Heart left ventricle (tissue), 16 donors: ENCODE results near the gene SLC25A10. TPM values are rescaled to one million over a fixed set of nuclear protein-coding genes. Genes with fewer than 3 reads are reported as not detected.
A peak's percentile ranks its signal among the peaks of the same experiment; 100 is the strongest.

Source experiments
- ATAC-seq, 4 donors: fragments of 200-7000 bp; cut with Tn5 transposase; one replicate each; pipeline ENCODE4 v1.9.1; 2020 to 2022; ENCODE audit warnings: moderate library complexity in 4 of 4, mild to moderate bottlenecking in 3 of 4, moderate number of reproducible peaks in 1 of 4
- DNase-seq, 5 donors: peaks; one replicate each; pipeline ENCODE4 v3.0.0-alpha.2; 2020
- H3K27ac ChIP-seq, 12 donors: fragments of 200-600 bp; sonication (generic) in 4 of 12; one replicate each; pipeline versions ENCODE4 v1.5.0 to v1.8.0; 2016 to 2022; ENCODE audit warnings: mild to moderate bottlenecking in 2 of 12
- H3K27me3 ChIP-seq, 9 donors: fragments of 200-600 bp; sonication (generic) in 2 of 9; one replicate each; pipeline versions ENCODE4 v1.5.1 to v1.8.0; 2016 to 2022; ENCODE audit warnings: mild to moderate bottlenecking in 3 of 9
- H3K36me3 ChIP-seq, 9 donors: fragments of 200-600 bp; sonication (generic) in 2 of 9; one replicate each; pipeline versions ENCODE4 v1.5.0 to v1.8.0; 2018 to 2022; ENCODE audit warnings: mild to moderate bottlenecking in 2 of 9
- H3K4me1 ChIP-seq, 12 donors: fragments of 200-600 bp; sonication (generic) in 4 of 12; one replicate each; pipeline versions ENCODE4 v1.5.0 to v1.8.0; 2016 to 2022; ENCODE audit warnings: mild to moderate bottlenecking in 3 of 12
- H3K4me3 ChIP-seq, 12 donors: fragments of 200-600 bp; sonication (generic) in 4 of 12; one replicate each; pipeline versions ENCODE4 v1.5.0 to v1.8.0; 2017 to 2022; ENCODE audit warnings: mild to moderate bottlenecking in 9 of 12, moderate library complexity in 4 of 12
- H3K9me3 ChIP-seq, 12 donors: fragments of 200-600 bp; sonication (generic) in 4 of 12; one replicate each; pipeline versions ENCODE4 v1.5.0 to v1.8.0; 2016 to 2022; ENCODE audit warnings: mild to moderate bottlenecking in 1 of 12
- POLR2A ChIP-seq, 2 donors: fragments of 450-650 bp; IDR thresholded peaks; one replicate each; pipeline ENCODE4 v1.6.1; 2017; ENCODE audit warnings: antibody characterized with exemption in 2 of 2, mild to moderate bottlenecking in 2 of 2, moderate library complexity in 2 of 2
- WGBS, 4 donors: extraction: QIAGEN DNeasy Blood & Tissue Kit in 2 of 4; methylation state at CpG; one replicate each; pipeline versions ENCODE4 v1.1.5 to v1.1.7; 2013 to 2018; 5-methylcytosine and 5-hydroxymethylcytosine counted together
- intact Hi-C, 10 donors: fragments of 100-400 bp; cut with DNase I; formaldehyde crosslinking; loops; one replicate each; pipeline versions ENCODE4 v1.11.1 to v1.14.2; 2022
- polyA plus RNA-seq, 2 donors: library from polyadenylated mRNA; stranded (reverse); fragments of 200-250 nt; gene quantifications; one replicate each; pipeline ENCODE4 v1.2.3, GENCODE V29; 2013
- total RNA-seq, 9 donors: library from RNA; depleted of rRNA in 2 of 9; stranded (reverse); fragments of >200 nt in 2 of 9; fragmentation: NEBNext Ultra II Directional in 3 of 9; extraction: Animal tissue kit (Norgen Biotek cat#: 25700) in 3 of 9; gene quantifications; one replicate each; pipeline versions ENCODE4 v1.1.0 to v1.2.4, GENCODE V29; 2016 to 2023
- TF ChIP-seq, protein P1 (sequence below), 12 donors: fragments of 200-600 bp; sonication (generic) in 4 of 12; IDR thresholded peaks; one replicate each; pipeline versions ENCODE4 v1.5.0 to v1.8.0; 2018 to 2022; ENCODE audit warnings: antibody characterized with exemption in 12 of 12, mild to moderate bottlenecking in 5 of 12
- donor health status: ischemic (EF 13 %, LVEDD 7.1; RV severe dilation, severe dysfunction).
- donor health status: healthy with polysubstance abuse.
- donor health status: DM: no; HTN: yes; CAD: no.
- donor health status: DM: no; HTN: no; CAD: no.
- donor health status: ischemic (EF 25% LVEDD 6.9; RV normal size, moderate dysfunction).
- donor health status: ischemic (EF 25% LVEDD 5.7; RV mildly dilated, moderate dysfunction).
- donor health status: healthy.
- donor health status: DM: yes; HTN: yes; CAD: no.
- donor health status: ischemic (EF 35%, LVEDD 5.7; RV mildly dilated, moderate dysfunction).
- donor health status: nonischemic (EF 11% LVEDD 7.7; RV severe dilation, severe dysfunction).
- donor health status: DM: yes; HTN: yes; CAD: no.
- donor health status: PGD.
- donor health status: ischemic (EF 29% LVEDD 5.4; RV normal size, mild dysfunction).
- donor health status: nonischemic (EF 23%, LVEDD 6.1; RV moderate dilation, normal function).

Gene SLC25A10
- total and polyA plus RNA-seq, 11 donors, result 7.0 to 17.9 (median 9.4) TPM

DNA sequence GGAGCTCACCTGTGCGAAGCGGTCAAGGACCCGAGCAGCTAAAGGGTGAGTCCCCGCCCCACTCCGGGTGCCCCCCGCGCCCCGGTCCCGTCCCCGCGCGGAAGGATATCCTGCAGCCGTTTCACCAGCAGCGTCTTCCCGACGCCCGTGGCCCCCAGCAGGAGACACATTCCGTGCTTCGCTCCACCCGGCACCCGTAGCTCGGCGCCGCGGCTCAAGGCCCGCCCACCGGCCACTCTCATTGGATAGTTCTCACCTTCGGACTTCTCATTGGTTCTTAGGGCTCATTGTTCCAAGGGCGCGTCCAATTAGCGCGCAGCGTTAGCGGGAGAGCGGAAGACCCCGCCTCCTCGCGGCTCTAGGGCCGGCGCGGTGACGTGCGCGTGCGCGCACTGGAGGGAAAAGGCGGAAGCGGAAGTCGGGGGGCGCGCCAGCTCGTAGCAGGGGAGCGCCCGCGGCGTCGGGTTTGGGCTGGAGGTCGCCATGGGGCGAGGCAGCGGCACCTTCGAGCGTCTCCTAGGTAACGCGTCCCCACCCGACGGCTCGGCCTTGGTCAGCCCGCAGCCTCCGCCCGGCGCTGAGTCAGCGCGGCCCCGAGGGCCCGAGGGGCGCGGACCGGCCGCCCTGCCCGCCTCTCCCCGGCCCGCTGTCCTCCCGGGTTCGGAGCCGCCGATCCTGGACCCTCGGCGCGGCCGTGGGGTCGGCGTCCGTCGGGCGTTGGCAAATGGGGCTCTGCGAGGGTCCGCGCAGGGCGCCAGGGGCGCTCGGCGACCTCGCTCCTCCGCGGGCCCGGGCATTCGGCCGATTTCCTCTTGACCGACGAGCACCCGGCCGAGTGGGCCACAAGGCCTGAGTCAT is 28.3 kb upstream of the SLC25A10 start, which contains the start of the genes ARL16 and HGS:
Gene ARL16, minus strand, starts transcription at position 214 of the 858 bp plus-strand sequence. Its CDS starts 44 bp downstream, at position 170.
Gene HGS, plus strand, starts transcription at position 428 of the 858 bp plus-strand sequence. Its CDS starts 56 bp downstream, at position 484.
- Histone ChIP-seq H3K9me3 (no peaks in the 10 kb centered on the region), H3K4me3 (peak within 1 kb of the TSS; percentile 85 to 100 (median 92)), H3K27ac (peak within 1 kb of the TSS; percentile 35 to 91 (median 85)), H3K36me3 (peaks cover 0 to 54% (median 33%) of the 10 kb centered on the region in 9 donors), H3K4me1 (peaks cover 5 to 45% (median 26%) of the 10 kb centered on the region in 12 donors), H3K27me3 (no peaks in the 10 kb centered on the region)
- intact Hi-C loops, result loop anchor here in 1 of 10 donors (2.0 kb wide), 1 partner anchor 17 kb away; the partner anchor contains the start of genes CCDC137 and OXLD1
- WGBS, 4 donors, result 0 to 1% (median 1%) methylated on average over 30 to 112 of the region's 112 CpGs
- TF ChIP-seq, protein P1, sequence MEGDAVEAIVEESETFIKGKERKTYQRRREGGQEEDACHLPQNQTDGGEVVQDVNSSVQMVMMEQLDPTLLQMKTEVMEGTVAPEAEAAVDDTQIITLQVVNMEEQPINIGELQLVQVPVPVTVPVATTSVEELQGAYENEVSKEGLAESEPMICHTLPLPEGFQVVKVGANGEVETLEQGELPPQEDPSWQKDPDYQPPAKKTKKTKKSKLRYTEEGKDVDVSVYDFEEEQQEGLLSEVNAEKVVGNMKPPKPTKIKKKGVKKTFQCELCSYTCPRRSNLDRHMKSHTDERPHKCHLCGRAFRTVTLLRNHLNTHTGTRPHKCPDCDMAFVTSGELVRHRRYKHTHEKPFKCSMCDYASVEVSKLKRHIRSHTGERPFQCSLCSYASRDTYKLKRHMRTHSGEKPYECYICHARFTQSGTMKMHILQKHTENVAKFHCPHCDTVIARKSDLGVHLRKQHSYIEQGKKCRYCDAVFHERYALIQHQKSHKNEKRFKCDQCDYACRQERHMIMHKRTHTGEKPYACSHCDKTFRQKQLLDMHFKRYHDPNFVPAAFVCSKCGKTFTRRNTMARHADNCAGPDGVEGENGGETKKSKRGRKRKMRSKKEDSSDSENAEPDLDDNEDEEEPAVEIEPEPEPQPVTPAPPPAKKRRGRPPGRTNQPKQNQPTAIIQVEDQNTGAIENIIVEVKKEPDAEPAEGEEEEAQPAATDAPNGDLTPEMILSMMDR (IDR thresholded peaks at IDR 0.05), result no peak
- TF ChIP-seq POLR2A (IDR thresholded peaks at IDR 0.05), result peak in 1 of 2 donors; percentile 81
- ATAC-seq (peak; percentile 99), DNase-seq (peak; percentile 97 to 99 (median 98))

DNA sequence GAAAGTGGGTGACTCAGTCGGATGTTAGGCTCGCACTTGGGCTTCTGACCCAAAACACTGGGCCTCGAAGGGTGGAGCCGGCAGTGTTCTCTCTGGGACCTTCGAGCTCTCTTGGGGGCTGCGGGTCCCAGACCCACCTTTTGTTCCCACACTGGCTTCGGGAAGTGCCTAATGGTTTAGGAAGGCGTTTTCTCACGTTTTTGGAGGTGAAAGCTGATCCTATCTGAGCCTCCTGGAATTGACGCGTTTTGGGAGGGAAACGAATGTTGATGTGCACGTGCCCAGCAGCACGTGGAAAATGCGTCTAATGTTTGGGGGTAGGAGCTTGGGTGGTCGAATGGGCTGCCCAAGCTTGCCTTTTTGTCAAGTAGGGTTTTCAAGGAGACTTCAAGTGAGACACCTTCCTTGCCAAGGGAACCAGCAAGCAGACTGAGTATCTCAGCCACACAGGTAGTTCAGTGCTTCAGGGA is 27.6 kb upstream of the SLC25A10 start:
- peak in 2 of 4 donors; percentile 1 to 39 for ATAC-seq
- 1 to 7% (median 5%) methylated on average over 14 to 16 of the region's 16 CpGs for WGBS, 4 donors

GRCh38 chr17:81685108-81685507 is 27.0 kb upstream of the SLC25A10 start:
- peak overlapping the region in 11 of 12 donors; percentile 85 to 100 (median 93) for H3K4me3 ChIP-seq
- H3K27ac ChIP-seq, result peak overlapping the region in 3 of 12 donors; percentile 82 to 91 (median 90)
- 75 to 83% (median 82%) methylated on average over 11 to 12 of the region's 12 CpGs for WGBS, 4 donors
- no peaks in the 10 kb centered on the region for H3K27me3 ChIP-seq
- peaks cover 0 to 67% (median 45%) of the 10 kb centered on the region in 9 donors for H3K36me3 ChIP-seq
- no peaks in the 10 kb centered on the region for H3K9me3 ChIP-seq
- ATAC-seq (no peak), DNase-seq (no peak)
- H3K4me1 ChIP-seq, result peaks cover 5 to 40% (median 26%) of the 10 kb centered on the region in 12 donors
- TF ChIP-seq POLR2A (IDR thresholded peaks at IDR 0.05), result no peak
- TF ChIP-seq, protein P1 (IDR thresholded peaks at IDR 0.05), result no peak
- intact Hi-C loops, result no loop called here

More for the DNA sequence above, 27.6 kb upstream of the SLC25A10 start:
- Histone ChIP-seq H3K27me3 (no peaks in the 10 kb centered on the region), H3K36me3 (peaks cover 0 to 61% (median 39%) of the 10 kb centered on the region in 9 donors), H3K4me1 (peaks cover 5 to 45% (median 26%) of the 10 kb centered on the region in 12 donors), H3K4me3 (peak overlapping the region; percentile 85 to 100 (median 92)), H3K27ac (peak overlapping the region; percentile 35 to 91 (median 84)), H3K9me3 (no peaks in the 10 kb centered on the region)
- DNase-seq, result peak in 1 of 5 donors; percentile 57
- TF ChIP-seq, protein P1 (IDR thresholded peaks at IDR 0.05), result no peak
- TF ChIP-seq POLR2A (IDR thresholded peaks at IDR 0.05), result no peak
- intact Hi-C loops, result no loop called here

- 90 to 93% (median 91%) methylated on average over 17 to 20 of the region's 20 CpGs for WGBS, 4 donors
- intact Hi-C loops, result no loop called here
- H3K4me1 ChIP-seq, result peaks cover 5 to 34% (median 26%) of the 10 kb centered on the region in 12 donors
- DNase-seq (no peak), ATAC-seq (no peak)
- no peak overlapping the region for H3K4me3 ChIP-seq
- no peaks in the 10 kb centered on the region for H3K9me3 ChIP-seq
- TF ChIP-seq, protein P1 (IDR thresholded peaks at IDR 0.05), result no peak
- no peak for TF ChIP-seq POLR2A (IDR thresholded peaks at IDR 0.05)
- H3K27ac ChIP-seq, result no peak overlapping the region
- H3K36me3 ChIP-seq, result peaks cover 0 to 71% (median 56%) of the 10 kb centered on the region in 9 donors
- no peaks in the 10 kb centered on the region for H3K27me3 ChIP-seq
Observed at GRCh38 chr17:81686614-81687013, 25.5 kb upstream of the SLC25A10 start.
